HG02938 (cell line): Measurements from ENCODE around the gene SYCP2L.
"Not testable (repeated sequence)": the region's sequence is repeated elsewhere in the genome, so short reads cannot be mapped to it uniquely, and the experiment has no call there.

Source experiments
- ATAC-seq: cut with Tn5 transposase; IDR thresholded peaks from one replicate; pipeline ENCODE4 v1.9.1; 2021; ENCODE audit warnings: mild to moderate bottlenecking, moderate library complexity; ENCODE audit not compliant: unreplicated experiment

The SYCP2L gene

DNA sequence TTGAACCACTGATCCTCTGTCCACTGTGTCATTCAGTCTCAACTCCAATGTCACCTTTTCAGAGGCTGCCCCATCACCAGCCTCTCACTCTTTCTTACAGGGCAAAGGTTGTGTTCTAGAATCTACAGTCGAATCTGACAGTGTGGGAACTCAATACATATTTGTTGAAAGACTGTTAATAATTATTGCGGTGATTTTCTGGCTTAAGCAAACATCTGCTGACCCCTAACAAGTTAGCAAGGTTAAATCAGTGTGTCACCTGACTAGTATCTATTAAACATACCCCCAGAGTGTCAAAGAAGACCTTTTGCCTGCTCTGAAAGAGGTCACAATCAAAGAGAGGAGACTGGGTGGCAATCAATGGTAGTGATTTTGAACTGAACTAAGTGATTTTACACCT, 115.3 kb downstream of the SYCP2L start:
- no peak for ATAC-seq

DNA sequence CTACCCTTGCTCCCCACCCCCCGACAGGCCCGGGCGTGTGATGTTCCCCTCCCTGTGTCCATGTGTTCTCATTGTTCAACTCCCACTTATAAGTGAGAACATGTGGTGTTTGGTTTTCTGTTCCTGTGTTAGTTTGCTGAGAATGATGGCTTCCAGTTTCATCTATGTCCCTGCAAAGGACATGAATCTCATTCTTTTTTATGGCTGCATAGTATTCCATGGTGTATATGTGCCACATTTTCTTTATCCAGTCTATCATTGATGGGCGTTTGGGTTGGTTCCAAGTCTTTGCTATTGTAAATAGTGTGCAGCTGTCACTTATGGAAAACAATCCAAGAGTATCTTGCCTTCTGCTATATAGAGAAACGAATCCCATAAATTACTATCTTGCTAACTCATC, 116.4 kb downstream of the SYCP2L start:
- ATAC-seq: not testable (repeated sequence)

DNA sequence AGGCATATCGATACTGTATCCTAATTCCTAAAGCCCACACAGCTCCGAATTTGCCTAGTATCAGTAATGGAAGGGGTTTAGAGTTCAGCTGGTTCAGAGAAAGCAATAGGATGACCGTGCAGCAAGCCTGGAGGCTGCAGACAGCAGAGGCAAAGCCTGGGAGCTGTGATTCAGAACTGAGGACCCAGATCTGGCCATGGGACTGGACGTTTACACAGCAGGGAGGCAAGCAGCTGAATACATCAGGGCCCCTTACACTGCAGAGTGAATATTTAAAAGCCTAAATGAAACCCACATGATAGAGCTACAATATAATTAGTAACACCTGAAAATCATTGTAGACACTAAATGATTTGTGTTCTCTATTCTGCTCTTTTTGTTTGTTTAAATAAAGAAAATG, 119.2 kb downstream of the SYCP2L start:
- ATAC-seq: no peak

GRCh38 chr6:11007715-11008608, 121.1 kb downstream of the SYCP2L start:
- no peak for ATAC-seq

DNA sequence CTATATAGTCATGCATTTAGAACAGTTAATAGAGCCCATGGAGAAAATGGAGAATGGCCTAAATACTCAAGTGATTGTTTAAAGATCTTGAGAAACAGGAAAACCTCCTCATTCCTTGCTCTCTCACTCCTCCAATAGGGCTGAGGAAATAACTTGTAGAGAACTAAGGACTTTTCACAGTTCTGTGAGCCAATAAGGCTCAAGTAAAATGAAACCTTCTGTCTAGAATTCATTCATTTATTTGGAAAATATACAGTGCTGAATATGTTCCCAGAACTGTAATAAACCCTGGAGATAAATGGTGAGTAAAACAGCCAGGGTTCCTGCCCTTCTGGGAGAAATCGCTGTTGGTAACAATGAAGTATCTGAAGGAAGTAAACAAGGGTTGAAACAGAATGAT, 122.0 kb downstream of the SYCP2L start:
- ATAC-seq: no peak

DNA sequence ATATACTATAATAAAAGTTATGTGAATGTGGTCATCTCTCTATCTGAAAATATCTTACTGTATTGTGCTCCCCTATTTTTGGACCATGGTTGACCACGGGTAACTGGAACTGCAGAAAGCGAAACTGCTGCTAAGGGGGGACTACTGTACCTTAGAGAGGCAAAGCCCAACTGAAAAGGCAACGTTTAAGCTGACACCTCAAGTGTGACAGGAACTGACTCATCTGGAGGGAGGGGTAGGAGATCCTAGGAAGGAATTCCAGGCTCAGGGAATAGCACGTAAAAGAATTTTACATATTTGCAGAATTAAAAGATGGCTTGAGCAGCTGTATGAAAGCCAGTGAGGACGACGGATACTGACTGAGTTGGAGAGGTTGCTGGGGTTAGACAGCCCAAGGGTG, 122.5 kb downstream of the SYCP2L start:
- peak; percentile 86 for ATAC-seq

DNA sequence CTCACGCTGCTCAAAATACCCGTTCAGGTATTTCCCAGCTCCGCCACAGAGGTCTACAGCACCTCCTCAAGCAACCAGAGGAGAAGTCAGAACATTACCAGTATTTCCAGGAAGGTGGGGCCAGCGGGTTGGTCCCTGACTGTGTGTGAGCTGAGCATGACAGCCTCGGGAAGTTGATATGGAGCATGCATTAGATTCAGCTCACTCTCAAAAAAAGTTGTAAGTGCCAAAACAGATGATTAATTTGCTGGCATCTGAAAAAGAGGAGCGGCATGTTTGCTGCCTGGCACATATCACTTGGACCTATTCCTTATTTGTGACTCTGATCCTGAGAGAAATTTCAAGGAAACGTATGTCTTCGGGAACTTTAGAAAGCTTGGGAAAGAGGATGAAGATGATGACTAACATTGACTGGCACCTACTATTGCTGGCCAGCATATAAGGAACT, 125.0 kb downstream of the SYCP2L start:
- no peak for ATAC-seq

GRCh38 chr6:11012295-11012754, 125.5 kb downstream of the SYCP2L start:
- no peak for ATAC-seq

DNA sequence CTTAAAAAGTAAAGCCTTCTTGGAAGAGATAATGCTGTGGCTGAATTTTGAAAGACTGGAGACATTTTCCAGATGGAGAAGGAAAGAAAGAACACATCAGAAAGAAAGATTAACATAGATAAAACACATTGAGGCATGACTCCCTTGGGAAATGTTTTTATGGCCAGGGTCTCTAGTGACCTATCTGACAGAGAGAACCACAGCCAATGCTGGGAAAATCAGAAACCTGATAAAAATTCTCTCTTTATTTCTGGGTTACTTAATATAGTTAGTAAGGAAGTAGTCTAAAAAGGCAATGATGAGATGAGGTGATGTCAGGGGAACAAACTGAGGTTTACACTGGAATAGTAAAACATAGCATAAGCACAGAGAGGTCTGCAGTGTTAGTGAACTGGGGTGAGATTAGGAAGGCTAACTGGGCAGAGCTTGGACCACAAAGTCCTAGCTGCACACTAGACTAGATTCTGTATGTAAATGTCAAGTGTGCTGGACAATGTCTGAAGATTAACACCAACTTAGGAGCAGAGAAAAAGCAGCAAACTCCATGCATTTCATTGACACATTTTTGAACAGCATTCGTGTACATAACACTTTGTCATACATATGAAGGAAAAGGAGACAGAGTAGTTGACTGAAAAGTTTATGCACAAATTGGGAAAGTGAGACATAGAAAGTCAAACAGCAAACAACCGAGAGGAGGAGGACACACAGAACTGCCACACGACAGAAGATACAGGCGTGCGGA, 126.3 kb downstream of the SYCP2L start:
- no peak for ATAC-seq

GRCh38 chr6:11013721-11014070, 126.8 kb downstream of the SYCP2L start:
- ATAC-seq: no peak

DNA sequence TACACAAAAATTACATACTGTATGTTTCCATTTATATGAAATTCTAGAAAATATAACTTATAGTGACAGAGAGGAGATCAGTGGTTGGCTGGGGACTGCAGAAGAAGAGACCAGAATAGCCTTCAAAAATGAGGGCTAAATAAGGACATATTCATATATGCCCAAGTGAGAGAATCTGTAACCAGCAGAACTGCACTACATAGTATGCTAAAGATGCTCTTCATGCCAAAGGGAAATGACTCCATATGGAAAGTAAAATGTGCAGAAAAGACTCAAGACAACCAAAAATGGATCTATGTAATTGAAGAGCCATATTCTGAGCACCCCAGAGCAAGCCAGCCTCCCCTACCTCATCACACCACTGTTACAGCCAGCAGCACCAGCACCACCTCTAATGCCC, 128.2 kb downstream of the SYCP2L start:
- no peak for ATAC-seq

- ATAC-seq: no peak
Measured at GRCh38 chr6:11016452-11016851, 129.6 kb downstream of the SYCP2L start.

DNA sequence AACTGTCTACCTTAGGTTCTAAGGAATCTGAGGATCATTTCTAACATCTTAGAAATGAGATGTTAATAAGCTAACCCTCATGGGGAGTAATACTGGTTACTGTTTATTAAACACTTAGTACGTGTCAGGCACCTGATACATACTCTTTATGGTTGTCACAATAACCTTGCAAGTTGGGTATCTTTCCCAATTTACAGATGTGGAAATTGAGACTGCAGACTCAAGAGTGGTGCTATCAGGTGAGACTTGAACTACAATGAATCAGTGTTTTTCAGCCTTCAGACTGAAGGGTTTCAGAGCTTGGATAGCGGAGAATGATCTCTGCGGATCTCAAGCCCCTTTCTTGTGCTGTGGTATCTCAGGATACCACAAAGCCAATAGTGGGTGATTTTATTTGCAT, 130.2 kb downstream of the SYCP2L start:
- ATAC-seq: no peak

- ATAC-seq: no peak
Measured at GRCh38 chr6:11018225-11018624, 131.4 kb downstream of the SYCP2L start.

DNA sequence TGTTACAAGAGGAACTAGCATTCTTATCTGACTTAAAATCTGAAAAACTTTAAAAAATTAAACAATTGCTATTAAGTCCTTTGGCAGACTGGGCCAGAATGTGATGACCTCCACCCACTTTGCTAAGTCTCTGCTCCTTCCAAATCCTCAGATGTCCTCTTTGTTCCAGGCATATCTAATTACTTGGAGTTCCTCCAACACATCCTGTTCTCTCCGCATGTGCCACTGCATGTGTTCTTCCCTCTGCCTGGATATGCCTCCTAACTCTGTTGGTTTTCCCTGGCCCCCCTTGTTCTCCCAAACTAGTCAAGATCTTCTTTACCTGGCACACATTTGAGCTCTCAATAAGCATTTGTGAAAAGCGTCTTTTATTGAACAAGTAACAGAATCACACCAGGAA, 134.2 kb downstream of the SYCP2L start:
- ATAC-seq: no peak

- no peak for ATAC-seq
Measured at GRCh38 chr6:11021714-11022113, 134.9 kb downstream of the SYCP2L start.

DNA sequence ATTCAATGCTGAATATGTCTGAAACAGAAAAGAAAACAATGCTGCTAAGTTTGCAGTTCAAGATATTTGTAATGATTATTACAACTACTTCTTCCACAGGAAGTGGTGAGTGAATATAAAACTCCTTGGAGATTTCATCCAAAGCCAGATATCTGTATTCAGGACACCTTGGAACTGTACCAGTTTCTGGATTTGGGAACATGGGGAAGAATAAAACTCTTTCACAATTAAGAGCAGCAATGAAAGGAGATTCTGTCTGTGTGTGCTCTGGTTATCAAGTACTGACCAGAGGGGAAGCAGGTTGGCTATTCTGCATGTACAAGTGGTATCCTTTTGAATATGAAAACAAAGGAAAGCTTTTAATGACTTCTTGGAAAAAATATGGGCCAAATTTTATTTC, 136.2 kb downstream of the SYCP2L start:
- no peak for ATAC-seq
